ENCODE measurements around the gene STOML2.
"Not testable (repeated sequence)": the region's sequence is repeated elsewhere in the genome, so short reads cannot be mapped to it uniquely, and the experiment has no call there.

STOML2 gene

GRCh38 chr9:35102769-35103659, at the start of gene STOML2:
Gene STOML2 (minus strand): TSS chr9:35103131. CDS start chr9:35103094, 37 bp downstream.
- DNase-seq, result peak; percentile 74

GRCh38 chr9:35147941-35148563, 45.1 kb upstream of the STOML2 start:
- not testable (repeated sequence) for DNase-seq

GRCh38 chr9:35142037-35142436, 39.1 kb upstream of the STOML2 start:
- no peak for DNase-seq

GRCh38 chr9:35140093-35140492, 37.2 kb upstream of the STOML2 start:
- no peak for DNase-seq

GRCh38 chr9:35136866-35137265, 33.9 kb upstream of the STOML2 start:
- DNase-seq, result no peak

GRCh38 chr9:35135988-35136387, 33.1 kb upstream of the STOML2 start:
- no peak for DNase-seq

GRCh38 chr9:35134920-35135319, 32.0 kb upstream of the STOML2 start:
- no peak for DNase-seq

- DNase-seq, result peak; percentile 53
Measured at GRCh38 chr9:35116898-35117551, 14.1 kb upstream of the STOML2 start.

GRCh38 chr9:35116539-35116897, 13.6 kb upstream of the STOML2 start:
- DNase-seq, result no peak

GRCh38 chr9:35115680-35116538, 13.0 kb upstream of the STOML2 start, which contains the start of gene ATOSB:
Gene ATOSB (minus strand): TSS chr9:35115862. CDS start chr9:35108274, 7,588 bp downstream.
- DNase-seq, result peak; percentile 92

- no peak for DNase-seq
Measured at GRCh38 chr9:35114840-35115628, 12.1 kb upstream of the STOML2 start.

- DNase-seq, result peak; percentile 71
Measured at GRCh38 chr9:35114113-35114839, 11.3 kb upstream of the STOML2 start.

GRCh38 chr9:35112257-35113020, 9.5 kb upstream of the STOML2 start:
- DNase-seq, result no peak

GRCh38 chr9:35111001-35111933, 8.3 kb upstream of the STOML2 start:
- DNase-seq, result peak; percentile 85

GRCh38 chr9:35110327-35110761, 7.4 kb upstream of the STOML2 start:
- no peak for DNase-seq

GRCh38 chr9:35108946-35109575, 6.1 kb upstream of the STOML2 start:
- DNase-seq, result no peak

GRCh38 chr9:35108461-35108860, 5.5 kb upstream of the STOML2 start:
- no peak for DNase-seq

Data from T1000 (cell line).